Fibroblast of lung (primary cell): ENCODE data around the gene CHRNB1. TPM values are rescaled to one million over a fixed set of nuclear protein-coding genes. Genes with fewer than 3 reads are reported as not detected.

Experiments
- DNase-seq, 2 donors: peaks; one replicate each; pipeline versions ENCODE4 v3.0.0 to v3.0.0-alpha.2; 2010; ENCODE audit warnings: low read depth in 2 of 2
- H2AFZ ChIP-seq: 2 replicates; pipeline ENCODE4 v1.5.1; 2012; ENCODE audit warnings: low read length, control low read depth, inconsistent platforms
- H3K27ac ChIP-seq: 2 replicates; pipeline ENCODE4 v1.5.1; 2011; ENCODE audit warnings: low read length, control low read depth; ENCODE audit not compliant: insufficient read depth
- H3K27me3 ChIP-seq: 2 replicates; pipeline ENCODE4 v1.5.1; 2011; ENCODE audit warnings: mild to moderate bottlenecking, low read length; ENCODE audit not compliant: control insufficient read depth, insufficient read depth
- H3K36me3 ChIP-seq: 2 replicates; pipeline ENCODE4 v1.5.1; 2011; ENCODE audit warnings: low read length; ENCODE audit not compliant: control insufficient read depth, insufficient read depth
- H3K4me1 ChIP-seq: 2 replicates; pipeline ENCODE4 v1.5.1; 2011; ENCODE audit warnings: low read length; ENCODE audit not compliant: control insufficient read depth, insufficient read depth; ENCODE audit errors: extremely low read depth
- H3K4me2 ChIP-seq: 2 replicates; pipeline ENCODE4 v1.5.1; 2011; ENCODE audit warnings: low read length, control low read depth; ENCODE audit not compliant: insufficient read depth; ENCODE audit errors: extremely low read depth
- H3K4me3 ChIP-seq, 4 experiments: fragments of 200-600 bp in 1 of 4; sonication (generic) in 1 of 4; replicated peaks in 1 of 4; 2 replicates each; pipeline ENCODE4 v1.5.1; 2011 to 2016; ENCODE audit warnings: low read length in 4 of 4, low read depth in 3 of 4, mild to moderate bottlenecking in 3 of 4, control low read depth in 2 of 4, inconsistent platforms in 1 of 4, mixed read lengths in 1 of 4; ENCODE audit not compliant: insufficient read depth in 1 of 4; ENCODE audit errors: control extremely low read depth in 1 of 4
- H3K79me2 ChIP-seq: 2 replicates; pipeline ENCODE4 v1.5.1; 2012; ENCODE audit warnings: mild to moderate bottlenecking, low read length, inconsistent platforms; ENCODE audit not compliant: control insufficient read depth, insufficient read depth
- H3K9ac ChIP-seq: 2 replicates; pipeline ENCODE4 v1.5.1; 2011; ENCODE audit warnings: mild to moderate bottlenecking, low read length, control low read depth; ENCODE audit not compliant: insufficient read depth
- H3K9me3 ChIP-seq: 2 replicates; pipeline ENCODE4 v1.5.1; 2012; ENCODE audit warnings: low read depth, low read length; ENCODE audit not compliant: control insufficient read depth, insufficient read depth
- H4K20me1 ChIP-seq: 2 replicates; pipeline ENCODE4 v1.5.1; 2011; ENCODE audit warnings: low read length; ENCODE audit not compliant: control insufficient read depth, insufficient read depth; ENCODE audit errors: extremely low read depth
- EZH2 ChIP-seq: IDR thresholded peaks from 2 replicates; pipeline ENCODE4 v1.5.1; 2012; ENCODE audit warnings: low read length, control low read depth, mild to moderate bottlenecking; ENCODE audit errors: missing control alignments
- polyA plus RNA-seq, 2 donors: library from polyadenylated mRNA; depleted of rRNA in 1 of 2; stranded (reverse) in 1 of 2; unstranded in 1 of 2; fragments of >200 nt; gene quantifications; 2 replicates each; pipeline ENCODE4 v1.2.1, GENCODE V29; 2011 to 2012; ENCODE audit warnings: missing spikeins in 1 of 2
- total RNA-seq: library from RNA; depleted of rRNA; stranded (reverse); fragments of >200 nt; gene quantifications from 2 replicates; pipeline ENCODE4 v1.2.1, GENCODE V29; 2014
- TF ChIP-seq, protein P1 (sequence below), 2 donors: IDR thresholded peaks in 1 of 2; conservative IDR thresholded peaks in 1 of 2; 1 replicate in 1 of 2; 2 replicates in 1 of 2; pipeline ENCODE4 v1.5.1; 2011 to 2012; ENCODE audit warnings: low read length in 2 of 2, control low read depth in 1 of 2, inconsistent platforms in 1 of 2, low read depth in 1 of 2, mild to moderate bottlenecking in 1 of 2

Gene CHRNB1
- total and polyA plus RNA-seq, 2 donors (not counting 1 experiment from before 2014, with no cell fraction given) = 9.2 to 12.2 TPM

- H3K27me3 ChIP-seq = peaks cover 31% of the 10 kb centered on the region
- peak; percentile 52 to 72 for DNase-seq
- TF ChIP-seq EZH2 = no peak
- TF ChIP-seq, protein P1, sequence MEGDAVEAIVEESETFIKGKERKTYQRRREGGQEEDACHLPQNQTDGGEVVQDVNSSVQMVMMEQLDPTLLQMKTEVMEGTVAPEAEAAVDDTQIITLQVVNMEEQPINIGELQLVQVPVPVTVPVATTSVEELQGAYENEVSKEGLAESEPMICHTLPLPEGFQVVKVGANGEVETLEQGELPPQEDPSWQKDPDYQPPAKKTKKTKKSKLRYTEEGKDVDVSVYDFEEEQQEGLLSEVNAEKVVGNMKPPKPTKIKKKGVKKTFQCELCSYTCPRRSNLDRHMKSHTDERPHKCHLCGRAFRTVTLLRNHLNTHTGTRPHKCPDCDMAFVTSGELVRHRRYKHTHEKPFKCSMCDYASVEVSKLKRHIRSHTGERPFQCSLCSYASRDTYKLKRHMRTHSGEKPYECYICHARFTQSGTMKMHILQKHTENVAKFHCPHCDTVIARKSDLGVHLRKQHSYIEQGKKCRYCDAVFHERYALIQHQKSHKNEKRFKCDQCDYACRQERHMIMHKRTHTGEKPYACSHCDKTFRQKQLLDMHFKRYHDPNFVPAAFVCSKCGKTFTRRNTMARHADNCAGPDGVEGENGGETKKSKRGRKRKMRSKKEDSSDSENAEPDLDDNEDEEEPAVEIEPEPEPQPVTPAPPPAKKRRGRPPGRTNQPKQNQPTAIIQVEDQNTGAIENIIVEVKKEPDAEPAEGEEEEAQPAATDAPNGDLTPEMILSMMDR (conservative IDR thresholded peaks at IDR 0.05 in 1 of 2, IDR thresholded peaks at IDR 0.05 in 1 of 2; ENCODE audit: low read depth in 1 of 2, low read length in 2 of 2) = no peak
Observed at GRCh38 chr17:7443499-7444485, 1.1 kb upstream of the CHRNB1 start.

GRCh38 chr17:7445619-7445968, 733 bp downstream of the CHRNB1 start:
- Histone ChIP-seq H3K4me1 (peaks cover 7% of the 10 kb centered on the region), H3K27me3 (peaks cover 22% of the 10 kb centered on the region), H3K4me2 (peak overlapping the region; percentile 59), H3K79me2 (no peaks in the 10 kb centered on the region), H3K27ac (no peak overlapping the region), H3K36me3 (no peaks in the 10 kb centered on the region), H4K20me1 (no peaks in the 10 kb centered on the region), H3K4me3 (peak overlapping the region in 1 of 4 experiments; percentile 49), H2AFZ (peak overlapping the region; percentile 20), H3K9me3 (no peaks in the 10 kb centered on the region), H3K9ac (no peak overlapping the region)
- DNase-seq = no peak
- TF ChIP-seq, protein P1 (conservative IDR thresholded peaks at IDR 0.05 in 1 of 2, IDR thresholded peaks at IDR 0.05 in 1 of 2; ENCODE audit: low read depth in 1 of 2, low read length in 2 of 2) = no peak
- no peak for TF ChIP-seq EZH2

More at GRCh38 chr17:7443499-7444485, 1.1 kb upstream of the CHRNB1 start:
- Histone ChIP-seq H3K4me2 (no peak overlapping the region), H3K9me3 (no peaks in the 10 kb centered on the region), H4K20me1 (no peaks in the 10 kb centered on the region), H3K4me3 (no peak overlapping the region), H3K79me2 (no peaks in the 10 kb centered on the region), H3K36me3 (no peaks in the 10 kb centered on the region), H3K27ac (no peak overlapping the region), H2AFZ (no peak overlapping the region), H3K9ac (no peak overlapping the region), H3K4me1 (peaks cover 15% of the 10 kb centered on the region)

DNA sequence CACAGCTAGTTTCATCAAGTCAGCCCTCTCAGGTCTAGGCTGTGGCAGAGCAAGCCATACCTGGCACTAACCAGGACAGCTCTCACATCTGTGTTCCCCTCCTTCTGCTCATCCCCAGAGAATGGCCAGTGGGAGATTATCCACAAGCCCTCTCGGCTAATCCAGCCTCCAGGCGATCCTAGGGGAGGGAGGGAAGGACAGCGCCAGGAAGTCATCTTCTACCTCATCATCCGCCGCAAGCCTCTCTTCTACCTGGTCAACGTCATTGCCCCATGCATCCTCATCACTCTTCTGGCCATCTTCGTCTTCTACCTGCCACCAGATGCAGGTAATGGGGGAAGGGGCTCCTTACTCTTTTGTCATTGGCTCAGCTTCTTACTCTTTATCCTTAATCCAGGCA, 3.6 kb downstream of the CHRNB1 start:
- Histone ChIP-seq H4K20me1 (no peaks in the 10 kb centered on the region), H3K4me2 (no peak overlapping the region), H3K9me3 (no peaks in the 10 kb centered on the region), H3K4me1 (peaks cover 6% of the 10 kb centered on the region), H3K36me3 (no peaks in the 10 kb centered on the region), H3K4me3 (no peak overlapping the region), H3K27me3 (peaks cover 16% of the 10 kb centered on the region), H3K27ac (no peak overlapping the region), H3K9ac (no peak overlapping the region), H3K79me2 (no peaks in the 10 kb centered on the region), H2AFZ (no peak overlapping the region)
- no peak for DNase-seq
- TF ChIP-seq EZH2 = no peak
- TF ChIP-seq, protein P1 (conservative IDR thresholded peaks at IDR 0.05 in 1 of 2, IDR thresholded peaks at IDR 0.05 in 1 of 2; ENCODE audit: low read depth in 1 of 2, low read length in 2 of 2) = no peak
